Adrenal gland (tissue), 19 donors: ENCODE data around the gene TGM4. TPM values are rescaled to one million over a fixed set of nuclear protein-coding genes. Genes with fewer than 3 reads are reported as not detected.

Experiments
- DNase-seq, 7 donors: peaks; one replicate each; pipeline ENCODE4 v3.0.0-alpha.2; 2019 to 2020
- H3K27ac ChIP-seq, 5 donors: fragments of 200-600 bp; sonication (generic) in 4 of 5; 1 replicate in 3 of 5; 2 replicates in 2 of 5; pipeline versions ENCODE4 v1.5.1 to v1.8.0; 2016 to 2020; ENCODE audit warnings: mild to moderate bottlenecking in 1 of 5
- H3K27me3 ChIP-seq: fragments of 200-600 bp; 2 replicates; pipeline ENCODE4 v1.8.0; 2021
- H3K36me3 ChIP-seq, 2 donors: fragments of 200-600 bp; replicated peaks in 1 of 2; 1 replicate in 1 of 2; 2 replicates in 1 of 2; pipeline versions ENCODE4 v1.5.1 to v1.8.0; 2018 to 2022
- H3K4me1 ChIP-seq, 2 donors: fragments of 200-600 bp; replicated peaks in 1 of 2; 1 replicate in 1 of 2; 2 replicates in 1 of 2; pipeline versions ENCODE4 v1.5.1 to v1.8.0; 2018 to 2021
- H3K4me3 ChIP-seq, 4 donors: fragments of 200-600 bp; sonication (generic) in 3 of 4; one replicate each; pipeline ENCODE4 v1.5.1; 2016 to 2018
- H3K9me3 ChIP-seq, 3 donors: fragments of 200-600 bp; sonication (generic) in 1 of 3; replicated peaks in 1 of 3; 1 replicate in 2 of 3; 2 replicates in 1 of 3; pipeline versions ENCODE4 v1.5.1 to v1.8.0; 2016 to 2021
- CTCF ChIP-seq, 6 experiments: fragments of 450-650 bp in 4 of 6; fragments of 200-600 bp in 2 of 6; sonication (generic) in 1 of 6; IDR thresholded peaks; 1 replicate in 5 of 6; 2 replicates in 1 of 6; pipeline versions ENCODE4 v1.5.1 to v1.8.0; 2016 to 2021; ENCODE audit warnings: antibody characterized with exemption in 6 of 6, mild to moderate bottlenecking in 2 of 6, moderate library complexity in 1 of 6
- POLR2A ChIP-seq, 2 donors: fragments of 450-650 bp; IDR thresholded peaks; one replicate each; pipeline ENCODE4 v1.6.1; 2017; ENCODE audit warnings: antibody characterized with exemption in 2 of 2, mild to moderate bottlenecking in 2 of 2, moderate library complexity in 1 of 2
- WGBS, 4 donors: extraction: QIAGEN DNeasy Blood & Tissue Kit in 2 of 4; methylation state at CpG; one replicate each; pipeline versions ENCODE4 v1.1.5 to v1.1.7; 2013 to 2017; 5-methylcytosine and 5-hydroxymethylcytosine counted together
- intact Hi-C, 2 donors: fragments of 100-400 bp; cut with DNase I; formaldehyde crosslinking; loops; one replicate each; pipeline versions ENCODE4 v1.14.1 to v1.15.0; 2022 to 2023
- long read RNA-seq, 10 donors: library from polyadenylated mRNA in 3 of 10; unstranded in 2 of 10; stranded (forward) in 1 of 10; transcript quantifications; one replicate each; pipeline ENCODE4 v2.0.0 and lab custom pipeline, GENCODE V29; 2021 to 2026
- polyA plus RNA-seq, 3 donors: library from polyadenylated mRNA; stranded (reverse); fragments of 200-250 nt in 2 of 3; fragments of 350-450 nt in 1 of 3; fragmentation: Illumina TruSeq in 1 of 3; extraction: RNeasy Lipid Tissue Mini Kit (QIAGEN cat#74804) in 1 of 3; gene quantifications; one replicate each; pipeline ENCODE4 v1.2.3, GENCODE V29; 2013 to 2014
- total RNA-seq, 9 donors: library from RNA; depleted of rRNA in 4 of 9; stranded (reverse); fragments of >200 nt in 4 of 9; fragments of 120-200 nt in 1 of 9; fragmentation: NEBNext Ultra II Directional in 1 of 9; extraction: Animal tissue kit (Norgen Biotek cat#: 25700) in 1 of 9; gene quantifications; one replicate each; pipeline versions ENCODE4 v1.1.0 to v1.2.4, GENCODE V29; 2013 to 2023
- donor health status: healthy with polysubstance abuse.
- donor health status: Bipolar disorder and iron deficiency.
- donor health status: DM: yes; HTN: yes; CAD: no.
- donor health status: DM: no; HTN: no; CAD: no.
- donor health status: DM: no; HTN: no; CAD: no.
- donor health status: DM: yes; HTN: yes; CAD: no.

TGM4 gene
- total RNA-seq (1 to 10 TPM in 1 of 9 donors, under 1 TPM in 3, not detected in 5; 0.18 to 2.2 (median 0.23) TPM), polyA plus RNA-seq (under 1 TPM; 0.10 to 0.24 (median 0.22) TPM)
- long read RNA-seq, donor 1: 0 reads
- long read RNA-seq, donor 2: 0 reads
- long read RNA-seq, donor 3: 0 reads
- long read RNA-seq, donor 4: 0 reads
- long read RNA-seq, donor 5: 0 reads
- long read RNA-seq, donor 6: 0 reads
- long read RNA-seq, donor 7: 0 reads
- long read RNA-seq, donor 8, partial matches to known transcripts: 6 of 34 reads
- long read RNA-seq, donor 8, other reads (novel, unspliced or antisense): 28 of 34 reads
- long read RNA-seq, donor 9: 0 reads
- long read RNA-seq, donor 10: 0 reads

GRCh38 chr3:44874308-44874707 is at the start of gene TGM4:
TGM4 (plus strand) TSS chr3:44874608; CDS start chr3:44874679, 71 bp downstream.
- no peaks in the 10 kb centered on the region for H3K36me3 ChIP-seq
- no peaks in the 10 kb centered on the region for H3K9me3 ChIP-seq
- no peak for TF ChIP-seq CTCF (IDR thresholded peaks at IDR 0.05)
- TF ChIP-seq POLR2A (IDR thresholded peaks at IDR 0.05): no peak
- no peak for DNase-seq
- WGBS, 4 donors: 68 to 83% (median 79%) methylated on average over 5 of the region's 5 CpGs
- H3K4me3 ChIP-seq: no peak within 1 kb of the TSS
- H3K27me3 ChIP-seq: no peaks in the 10 kb centered on the region
- no peaks in the 10 kb centered on the region for H3K4me1 ChIP-seq
- no peak within 1 kb of the TSS for H3K27ac ChIP-seq
- intact Hi-C loops: no loop called here

GRCh38 chr3:44825264-44825925 is 49.0 kb upstream of the TGM4 start:
- 83 to 94% (median 88%) methylated on average over 2 of the region's 2 CpGs for WGBS, 4 donors
- Histone ChIP-seq H3K27ac (no peak overlapping the region), H3K36me3 (no peaks in the 10 kb centered on the region), H3K9me3 (no peaks in the 10 kb centered on the region), H3K4me1 (no peaks in the 10 kb centered on the region), H3K4me3 (no peak overlapping the region), H3K27me3 (no peaks in the 10 kb centered on the region)
- no peak for TF ChIP-seq POLR2A (IDR thresholded peaks at IDR 0.05)
- no peak for TF ChIP-seq CTCF (IDR thresholded peaks at IDR 0.05)
- intact Hi-C loops: no loop called here
- DNase-seq: no peak

GRCh38 chr3:44827196-44827595 is 47.2 kb upstream of the TGM4 start:
- TF ChIP-seq CTCF (IDR thresholded peaks at IDR 0.05) (no peak), POLR2A (IDR thresholded peaks at IDR 0.05) (no peak)
- H3K27ac ChIP-seq: no peak overlapping the region
- H3K9me3 ChIP-seq: no peaks in the 10 kb centered on the region
- H3K4me1 ChIP-seq: no peaks in the 10 kb centered on the region
- 92 to 97% (median 95%) methylated on average over 3 of the region's 3 CpGs for WGBS, 4 donors
- no peaks in the 10 kb centered on the region for H3K36me3 ChIP-seq
- no peaks in the 10 kb centered on the region for H3K27me3 ChIP-seq
- no peak overlapping the region for H3K4me3 ChIP-seq
- no peak for DNase-seq
- intact Hi-C loops: no loop called here

- TF ChIP-seq POLR2A (IDR thresholded peaks at IDR 0.05) (no peak), CTCF (IDR thresholded peaks at IDR 0.05) (no peak)
- H3K27me3 ChIP-seq: no peaks in the 10 kb centered on the region
- no peaks in the 10 kb centered on the region for H3K9me3 ChIP-seq
- H3K27ac ChIP-seq: no peak overlapping the region
- intact Hi-C loops: no loop called here
- no peaks in the 10 kb centered on the region for H3K36me3 ChIP-seq
- WGBS, 4 donors: 96 to 97% (median 97%) methylated on average over 5 of the region's 5 CpGs
- no peak overlapping the region for H3K4me3 ChIP-seq
- H3K4me1 ChIP-seq: no peaks in the 10 kb centered on the region
- DNase-seq: no peak
Measured at GRCh38 chr3:44831232-44831631, 43.2 kb upstream of the TGM4 start.
